ENCODE data around the gene KLF9.

The KLF9 gene

GRCh38 chr9:70340572-70340971 is 73.9 kb downstream of the KLF9 start:
- no peak for DNase-seq (ENCODE audit: insufficient read length)
- FAIRE-seq: no peak
- no peak for TF ChIP-seq POLR2AphosphoS5 (IDR thresholded peaks at IDR 0.05; ENCODE audit: low read depth, low read length)
- TF ChIP-seq POLR2A (IDR thresholded peaks at IDR 0.05; ENCODE audit: low read depth, low read length): no peak
- TF ChIP-seq TAF1 (IDR thresholded peaks at IDR 0.05; ENCODE audit: borderline replicate concordance, low read depth, low read length): no peak

Measured in GM12892 (cell line).